ENCODE data around the gene CRYAA.

- TF ChIP-seq, protein P1, sequence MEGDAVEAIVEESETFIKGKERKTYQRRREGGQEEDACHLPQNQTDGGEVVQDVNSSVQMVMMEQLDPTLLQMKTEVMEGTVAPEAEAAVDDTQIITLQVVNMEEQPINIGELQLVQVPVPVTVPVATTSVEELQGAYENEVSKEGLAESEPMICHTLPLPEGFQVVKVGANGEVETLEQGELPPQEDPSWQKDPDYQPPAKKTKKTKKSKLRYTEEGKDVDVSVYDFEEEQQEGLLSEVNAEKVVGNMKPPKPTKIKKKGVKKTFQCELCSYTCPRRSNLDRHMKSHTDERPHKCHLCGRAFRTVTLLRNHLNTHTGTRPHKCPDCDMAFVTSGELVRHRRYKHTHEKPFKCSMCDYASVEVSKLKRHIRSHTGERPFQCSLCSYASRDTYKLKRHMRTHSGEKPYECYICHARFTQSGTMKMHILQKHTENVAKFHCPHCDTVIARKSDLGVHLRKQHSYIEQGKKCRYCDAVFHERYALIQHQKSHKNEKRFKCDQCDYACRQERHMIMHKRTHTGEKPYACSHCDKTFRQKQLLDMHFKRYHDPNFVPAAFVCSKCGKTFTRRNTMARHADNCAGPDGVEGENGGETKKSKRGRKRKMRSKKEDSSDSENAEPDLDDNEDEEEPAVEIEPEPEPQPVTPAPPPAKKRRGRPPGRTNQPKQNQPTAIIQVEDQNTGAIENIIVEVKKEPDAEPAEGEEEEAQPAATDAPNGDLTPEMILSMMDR (IDR thresholded peaks at IDR 0.05; ENCODE audit: poor library complexity, severe bottlenecking), result no peak
- TF ChIP-seq EZH2 (IDR thresholded peaks at IDR 0.05; ENCODE audit: borderline replicate concordance, insufficient read depth, low read length, poor library complexity, severe bottlenecking) (no peak), EP300 (conservative IDR thresholded peaks at IDR 0.05; ENCODE audit: poor library complexity, severe bottlenecking) (no peak), POLR2AphosphoS5 (IDR thresholded peaks at IDR 0.05) (no peak), REST (IDR thresholded peaks at IDR 0.05; ENCODE audit: borderline replicate concordance) (no peak), MXI1 (conservative IDR thresholded peaks at IDR 0.05; ENCODE audit: poor library complexity, severe bottlenecking) (no peak), TAF1 (IDR thresholded peaks at IDR 0.05; ENCODE audit: low read depth) (no peak), RAD21 (conservative IDR thresholded peaks at IDR 0.05) (no peak), SMC3 (conservative IDR thresholded peaks at IDR 0.05; ENCODE audit: poor library complexity) (no peak)
Measured at GRCh38 chr21:43189936-43190335, 21.1 kb downstream of the CRYAA start.

Data from neural cell (in vitro differentiated cells).